ENCODE results near the gene LPP. TPM values are rescaled to one million over a fixed set of nuclear protein-coding genes. Genes with fewer than 3 reads are reported as not detected.

Gene LPP
- total and polyA plus RNA-seq, 10 of the 15 experiments (the other 5 are each of a cell fraction or from before 2014, with no cell fraction given), result under 0.01 to 0.62 (median 0.03) TPM

DNA sequence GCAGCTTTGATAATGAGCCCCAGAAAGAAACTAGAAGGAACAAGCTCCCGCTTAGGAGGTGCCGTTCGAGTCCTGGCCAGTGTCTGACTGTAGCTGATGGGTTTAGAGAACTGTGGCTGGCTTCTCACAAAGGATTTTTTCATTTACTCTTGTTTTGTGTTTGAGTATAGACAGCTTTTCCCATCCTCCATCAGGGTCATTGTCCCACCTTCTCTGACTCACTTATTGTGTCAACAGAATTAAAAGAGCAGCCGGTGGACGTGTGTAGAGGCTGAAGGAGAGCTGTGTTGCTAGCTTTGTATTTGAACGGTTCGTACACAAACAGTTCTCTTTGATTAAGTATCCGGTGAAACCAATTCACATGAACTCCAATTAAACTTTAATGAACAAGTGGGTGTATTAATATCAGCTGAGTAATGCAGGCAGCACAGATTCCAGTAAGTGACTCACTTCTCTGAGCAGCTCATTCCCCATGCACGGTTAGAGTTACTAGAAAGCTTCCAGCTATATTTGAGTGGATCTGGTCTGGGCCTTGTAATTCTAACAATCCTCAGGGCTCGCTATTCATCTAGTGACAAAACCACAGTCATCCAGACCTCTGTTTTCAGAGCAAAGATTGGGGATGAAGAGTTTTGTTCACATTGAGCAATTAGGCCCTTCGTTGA, 141.0 kb downstream of the LPP start:
- no peak overlapping the region for H3K27ac ChIP-seq (ENCODE audit: control insufficient read depth, insufficient read depth)
- no peaks in the 10 kb centered on the region for H3K36me3 ChIP-seq (ENCODE audit: control insufficient read depth in 2 of 2, insufficient read depth in 2 of 2, low read length in 1 of 2)
- no peaks in the 10 kb centered on the region for H3K4me1 ChIP-seq (ENCODE audit: control insufficient read depth, insufficient read depth, low read length)
- TF ChIP-seq SPI1 (IDR thresholded peaks at IDR 0.05; ENCODE audit: borderline replicate concordance, insufficient read depth, low read depth, low read length) (no peak), RB1 (IDR thresholded peaks at IDR 0.05; ENCODE audit: borderline replicate concordance) (no peak), NFXL1 (IDR thresholded peaks at IDR 0.05; ENCODE audit: borderline replicate concordance) (no peak)
- FAIRE-seq, result no peak
- ChIA-PET SMC1A (ENCODE audit: uncharacterized antibody, unreplicated experiment) (no interaction called here), RAD21 (ENCODE audit: unreplicated experiment) (interaction anchor here (1.2 kb wide), 1 partner anchor 555 kb away, joined by 4 read pairs; no protein-coding TSS in a partner anchor), CTCF (no interaction called here), POLR2A (interaction anchor here (0.5 kb wide), 1 partner anchor 138 kb away, joined by 3 read pairs; no protein-coding TSS in a partner anchor)
- H3K4me3 ChIP-seq, result no peak overlapping the region
- intact Hi-C loops (cut with micrococcal nuclease; ENCODE audit: unreplicated experiment) (no loop called here), in situ Hi-C loops (cut with MboI) (no loop called here)
- 17% methylated on average over 11 of the region's 11 CpGs for WGBS (ENCODE audit: insufficient coverage, insufficient replicate concordance, low lambda C conversion rate, missing lambda C conversion rate)
- peaks cover 0 to 7% of the 10 kb centered on the region in 2 experiments; a peak in 2 of 4 replicates for H3K27me3 ChIP-seq (replicated peaks in 1 of 2; ENCODE audit: control insufficient read depth in 2 of 2, insufficient read depth in 2 of 2, low read length in 1 of 2)
- H3K9me3 ChIP-seq (replicated peaks; ENCODE audit: control insufficient read depth, insufficient read depth, low read length), result no peaks in the 10 kb centered on the region
- no peak for DNase-seq (ENCODE audit: low read depth, low spot score)
- H4K20me1 ChIP-seq (ENCODE audit: control insufficient read depth, insufficient read depth), result no peaks in the 10 kb centered on the region
- no peak overlapping the region for H3K4me2 ChIP-seq (ENCODE audit: control insufficient read depth, insufficient read depth)
- no peaks in the 10 kb centered on the region for H3K79me2 ChIP-seq (ENCODE audit: control insufficient read depth, insufficient read depth, low read length)
- H2AFZ ChIP-seq (ENCODE audit: control insufficient read depth, low read depth, low read length), result no peak overlapping the region
- no peak overlapping the region for H3K9ac ChIP-seq (ENCODE audit: control insufficient read depth, insufficient read depth, low read length)
- BruUV-seq (replicated peaks), result no TSS peak
- ATAC-seq, result no peak

DNA sequence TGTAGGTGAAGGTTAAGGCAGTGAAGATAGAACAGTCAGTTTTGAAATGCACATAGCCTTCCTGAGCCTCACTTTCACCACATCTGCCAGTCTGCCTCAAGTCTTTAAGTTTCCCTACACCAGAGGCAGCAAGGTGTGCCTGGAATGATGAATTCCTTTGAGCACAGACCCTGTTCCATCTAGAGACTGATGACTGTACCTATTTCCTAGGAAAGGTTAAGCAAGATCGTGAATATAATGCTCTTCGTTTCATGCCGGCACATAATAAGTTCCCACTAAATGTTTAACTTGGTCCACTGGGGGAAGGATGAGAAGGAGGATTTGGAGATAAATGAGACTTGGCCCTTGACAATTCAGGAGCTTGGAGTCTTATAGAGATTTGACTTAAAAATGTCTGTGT, 141.9 kb downstream of the LPP start:
- no peak overlapping the region for H3K27ac ChIP-seq (ENCODE audit: control insufficient read depth, insufficient read depth)
- FAIRE-seq, result no peak
- BruUV-seq (replicated peaks), result no TSS peak
- H3K4me3 ChIP-seq, result no peak overlapping the region
- H2AFZ ChIP-seq (ENCODE audit: control insufficient read depth, low read depth, low read length), result no peak overlapping the region
- no peak overlapping the region for H3K9ac ChIP-seq (ENCODE audit: control insufficient read depth, insufficient read depth, low read length)
- ATAC-seq, result no peak
- ChIA-PET SMC1A (ENCODE audit: uncharacterized antibody, unreplicated experiment) (no interaction called here), CTCF (no interaction called here), POLR2A (no interaction called here), RAD21 (ENCODE audit: unreplicated experiment) (no interaction called here)
- no peaks in the 10 kb centered on the region for H3K4me1 ChIP-seq (ENCODE audit: control insufficient read depth, insufficient read depth, low read length)
- H3K27me3 ChIP-seq (replicated peaks in 1 of 2; ENCODE audit: control insufficient read depth in 2 of 2, insufficient read depth in 2 of 2, low read length in 1 of 2), result peaks cover 0 to 9% of the 10 kb centered on the region in 2 experiments; a peak in 2 of 4 replicates
- no peaks in the 10 kb centered on the region for H3K36me3 ChIP-seq (ENCODE audit: control insufficient read depth in 2 of 2, insufficient read depth in 2 of 2, low read length in 1 of 2)
- no peaks in the 10 kb centered on the region for H4K20me1 ChIP-seq (ENCODE audit: control insufficient read depth, insufficient read depth)
- H3K4me2 ChIP-seq (ENCODE audit: control insufficient read depth, insufficient read depth), result no peak overlapping the region
- no peaks in the 10 kb centered on the region for H3K9me3 ChIP-seq (replicated peaks; ENCODE audit: control insufficient read depth, insufficient read depth, low read length)
- DNase-seq (ENCODE audit: low read depth, low spot score), result no peak
- intact Hi-C loops (cut with micrococcal nuclease; ENCODE audit: unreplicated experiment), result no loop called here
- WGBS (ENCODE audit: insufficient coverage, insufficient replicate concordance, low lambda C conversion rate, missing lambda C conversion rate), result 76% methylated on average over 3 of the region's 3 CpGs
- in situ Hi-C loops (cut with MboI), result no loop called here
- H3K79me2 ChIP-seq (ENCODE audit: control insufficient read depth, insufficient read depth, low read length), result no peaks in the 10 kb centered on the region
- TF ChIP-seq, protein P1, sequence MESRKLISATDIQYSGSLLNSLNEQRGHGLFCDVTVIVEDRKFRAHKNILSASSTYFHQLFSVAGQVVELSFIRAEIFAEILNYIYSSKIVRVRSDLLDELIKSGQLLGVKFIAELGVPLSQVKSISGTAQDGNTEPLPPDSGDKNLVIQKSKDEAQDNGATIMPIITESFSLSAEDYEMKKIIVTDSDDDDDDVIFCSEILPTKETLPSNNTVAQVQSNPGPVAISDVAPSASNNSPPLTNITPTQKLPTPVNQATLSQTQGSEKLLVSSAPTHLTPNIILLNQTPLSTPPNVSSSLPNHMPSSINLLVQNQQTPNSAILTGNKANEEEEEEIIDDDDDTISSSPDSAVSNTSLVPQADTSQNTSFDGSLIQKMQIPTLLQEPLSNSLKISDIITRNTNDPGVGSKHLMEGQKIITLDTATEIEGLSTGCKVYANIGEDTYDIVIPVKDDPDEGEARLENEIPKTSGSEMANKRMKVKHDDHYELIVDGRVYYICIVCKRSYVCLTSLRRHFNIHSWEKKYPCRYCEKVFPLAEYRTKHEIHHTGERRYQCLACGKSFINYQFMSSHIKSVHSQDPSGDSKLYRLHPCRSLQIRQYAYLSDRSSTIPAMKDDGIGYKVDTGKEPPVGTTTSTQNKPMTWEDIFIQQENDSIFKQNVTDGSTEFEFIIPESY (IDR thresholded peaks at IDR 0.05), result no peak
- TF ChIP-seq WRNIP1 (IDR thresholded peaks at IDR 0.05; ENCODE audit: borderline replicate concordance, low read depth, low read length), result no peak
- TF ChIP-seq TAF1 (IDR thresholded peaks at IDR 0.05; ENCODE audit: borderline replicate concordance, low read depth, low read length), result no peak
- TF ChIP-seq, protein P2, sequence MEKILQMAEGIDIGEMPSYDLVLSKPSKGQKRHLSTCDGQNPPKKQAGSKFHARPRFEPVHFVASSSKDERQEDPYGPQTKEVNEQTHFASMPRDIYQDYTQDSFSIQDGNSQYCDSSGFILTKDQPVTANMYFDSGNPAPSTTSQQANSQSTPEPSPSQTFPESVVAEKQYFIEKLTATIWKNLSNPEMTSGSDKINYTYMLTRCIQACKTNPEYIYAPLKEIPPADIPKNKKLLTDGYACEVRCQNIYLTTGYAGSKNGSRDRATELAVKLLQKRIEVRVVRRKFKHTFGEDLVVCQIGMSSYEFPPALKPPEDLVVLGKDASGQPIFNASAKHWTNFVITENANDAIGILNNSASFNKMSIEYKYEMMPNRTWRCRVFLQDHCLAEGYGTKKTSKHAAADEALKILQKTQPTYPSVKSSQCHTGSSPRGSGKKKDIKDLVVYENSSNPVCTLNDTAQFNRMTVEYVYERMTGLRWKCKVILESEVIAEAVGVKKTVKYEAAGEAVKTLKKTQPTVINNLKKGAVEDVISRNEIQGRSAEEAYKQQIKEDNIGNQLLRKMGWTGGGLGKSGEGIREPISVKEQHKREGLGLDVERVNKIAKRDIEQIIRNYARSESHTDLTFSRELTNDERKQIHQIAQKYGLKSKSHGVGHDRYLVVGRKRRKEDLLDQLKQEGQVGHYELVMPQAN (conservative IDR thresholded peaks at IDR 0.05), result no peak
- no peak for TF ChIP-seq CBFB (IDR thresholded peaks at IDR 0.05; ENCODE audit: low read depth)
- no peak for TF ChIP-seq NR2C1 (IDR thresholded peaks at IDR 0.05)
- no peak for TF ChIP-seq SUZ12 (IDR thresholded peaks at IDR 0.05; ENCODE audit: unreplicated experiment)
- TF ChIP-seq, protein P3, sequence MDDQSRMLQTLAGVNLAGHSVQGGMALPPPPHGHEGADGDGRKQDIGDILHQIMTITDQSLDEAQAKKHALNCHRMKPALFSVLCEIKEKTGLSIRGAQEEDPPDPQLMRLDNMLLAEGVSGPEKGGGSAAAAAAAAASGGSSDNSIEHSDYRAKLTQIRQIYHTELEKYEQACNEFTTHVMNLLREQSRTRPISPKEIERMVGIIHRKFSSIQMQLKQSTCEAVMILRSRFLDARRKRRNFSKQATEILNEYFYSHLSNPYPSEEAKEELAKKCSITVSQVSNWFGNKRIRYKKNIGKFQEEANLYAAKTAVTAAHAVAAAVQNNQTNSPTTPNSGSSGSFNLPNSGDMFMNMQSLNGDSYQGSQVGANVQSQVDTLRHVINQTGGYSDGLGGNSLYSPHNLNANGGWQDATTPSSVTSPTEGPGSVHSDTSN (IDR thresholded peaks at IDR 0.05; ENCODE audit: insufficient replicate concordance, low read depth, low read length), result no peak
- no peak for TF ChIP-seq CREB1 (IDR thresholded peaks at IDR 0.05; ENCODE audit: low read depth)
- no peak for TF ChIP-seq NBN (IDR thresholded peaks at IDR 0.05)

Data from GM12878 (cell line).